COLO668 (cell line): ENCODE data around the gene CWH43.
"Not testable (repeated sequence)": the region's sequence is repeated elsewhere in the genome, so short reads cannot be mapped to it uniquely, and the experiment has no call there.

Experiments used
- DNase-seq: peaks from one replicate; lab custom pipeline; 2025; ENCODE audit not compliant: unreplicated experiment; lab: John Stamatoyannopoulos, UW

CWH43 gene

GRCh38 chr4:48974979-48975640, 11.0 kb upstream of the CWH43 start:
- no peak for DNase-seq

- no peak for DNase-seq
Measured at GRCh38 chr4:48976041-48976440, 10.0 kb upstream of the CWH43 start.

GRCh38 chr4:48979914-48980579, 6.0 kb upstream of the CWH43 start:
- DNase-seq: no peak

GRCh38 chr4:48984005-48984404, 2.1 kb upstream of the CWH43 start:
- not testable (repeated sequence) for DNase-seq

GRCh38 chr4:48985602-48985975, 486 bp upstream of the CWH43 start:
- no peak for DNase-seq

GRCh38 chr4:48986654-48987164, 634 bp downstream of the CWH43 start:
- no peak for DNase-seq

- DNase-seq: no peak
Measured at GRCh38 chr4:48989461-48990203, 3.6 kb downstream of the CWH43 start.

GRCh38 chr4:48991357-48991756, 5.3 kb downstream of the CWH43 start:
- no peak for DNase-seq

- no peak for DNase-seq
Measured at GRCh38 chr4:48997962-48998361, 11.9 kb downstream of the CWH43 start.

- DNase-seq: no peak
Measured at GRCh38 chr4:48998440-48998839, 12.4 kb downstream of the CWH43 start.

- DNase-seq: no peak
Measured at GRCh38 chr4:49000806-49001205, 14.7 kb downstream of the CWH43 start.

GRCh38 chr4:49002931-49003330, 16.9 kb downstream of the CWH43 start:
- DNase-seq: no peak

GRCh38 chr4:49018718-49019295, 32.7 kb downstream of the CWH43 start:
- no peak for DNase-seq

- peak; percentile 24 for DNase-seq
Measured at GRCh38 chr4:49032440-49033161, 46.5 kb downstream of the CWH43 start.

- no peak for DNase-seq
Measured at GRCh38 chr4:49036528-49036927, 50.5 kb downstream of the CWH43 start.

GRCh38 chr4:49044270-49044669, 58.2 kb downstream of the CWH43 start:
- DNase-seq: no peak

GRCh38 chr4:49058306-49058705, 72.2 kb downstream of the CWH43 start:
- no peak for DNase-seq

- no peak for DNase-seq
Measured at GRCh38 chr4:49063670-49064069, 77.6 kb downstream of the CWH43 start.

- DNase-seq: not testable (repeated sequence)
Measured at GRCh38 chr4:49072196-49072595, 86.1 kb downstream of the CWH43 start.

- not testable (repeated sequence) for DNase-seq
Measured at GRCh38 chr4:49091883-49092282, 105.8 kb downstream of the CWH43 start.

- not testable (repeated sequence) for DNase-seq
Measured at GRCh38 chr4:49092608-49093135, 106.6 kb downstream of the CWH43 start.
